ENCODE data around the gene TULP4. TPM values are rescaled to one million over a fixed set of nuclear protein-coding genes. Genes with fewer than 3 reads are reported as not detected.

Gene TULP4
- total RNA-seq, 1 experiment from 2014 or later, result 21.5 TPM

GRCh38 chr6:158417760-158418098, 105.5 kb downstream of the TULP4 start:
- Histone ChIP-seq H3K36me3 (ENCODE audit: low read depth, low read length) (peaks cover 6% of the 10 kb centered on the region; the same call in 1 of the 2 replicates), H3K9me3 (ENCODE audit: low read length) (no peaks in the 10 kb centered on the region), H4K20me1 (ENCODE audit: low read length) (no peaks in the 10 kb centered on the region), H3K4me1 (ENCODE audit: insufficient read depth, low read length) (peaks cover 26% of the 10 kb centered on the region), H3K27me3 (ENCODE audit: low read length) (no peaks in the 10 kb centered on the region), H3K27ac (ENCODE audit: low read length) (peak overlapping the region; percentile 93), H3K79me2 (ENCODE audit: low read length) (0 out of 2 replicates have a peak, but pooled peaks cover 5% of the 10 kb centered on the region), H3F3A (ENCODE audit: low read length, unreplicated experiment) (peaks cover 6% of the 10 kb centered on the region), H3K9ac (ENCODE audit: low read length) (peak overlapping the region; percentile 56), H3K4me2 (ENCODE audit: low read length) (peak overlapping the region; percentile 75), H3K4me3 (ENCODE audit: low read length) (peak overlapping the region; percentile 40; the same call in 1 of the 2 replicates), H2AFZ (ENCODE audit: low read length) (no peak overlapping the region), H3K9me2 (replicated peaks; ENCODE audit: low read length) (no peaks in the 10 kb centered on the region)
- ATAC-seq (peak; percentile 98), DNase-seq (peak; percentile 76)
- POLR2A ChIA-PET (ENCODE audit: unreplicated experiment), result interaction anchor here (0.6 kb wide), 2 partner anchors 43 to 75 kb away, joined by 3 to 10 read pairs; no protein-coding TSS in a partner anchor
- intact Hi-C loops (cut with micrococcal nuclease), result loop anchor here (5.0 kb wide), 1 partner anchor 175 kb away; no protein-coding TSS in a partner anchor
- CTCF ChIA-PET, result no interaction called here
- no TSS peak for BruUV-seq (replicated peaks)
- TF ChIP-seq CTCF (conservative IDR thresholded peaks at IDR 0.05; ENCODE audit: low read depth, low read length) (no peak), EZH2 (IDR thresholded peaks at IDR 0.05; ENCODE audit: low read length, unreplicated experiment) (no peak), EZH2phosphoT487 (IDR thresholded peaks at IDR 0.05; ENCODE audit: borderline replicate concordance, low read length) (no peak)

- peak overlapping the region; percentile 93; the same call in 1 of the 2 replicates for H3K27ac ChIP-seq (ENCODE audit: low read length)
- H3K9me2 ChIP-seq (replicated peaks; ENCODE audit: low read length), result no peaks in the 10 kb centered on the region
- intact Hi-C loops (cut with micrococcal nuclease), result loop anchor here (5.0 kb wide), 1 partner anchor 176 kb away; no protein-coding TSS in a partner anchor
- no peaks in the 10 kb centered on the region for H4K20me1 ChIP-seq (ENCODE audit: low read length)
- no peaks in the 10 kb centered on the region for H3K79me2 ChIP-seq (ENCODE audit: low read length)
- ATAC-seq (no peak), DNase-seq (no peak)
- no peak overlapping the region for H3K4me3 ChIP-seq (ENCODE audit: low read length)
- H2AFZ ChIP-seq (ENCODE audit: low read length), result no peak overlapping the region
- H3K27me3 ChIP-seq (ENCODE audit: low read length), result no peaks in the 10 kb centered on the region
- ChIA-PET POLR2A (ENCODE audit: unreplicated experiment) (no interaction called here), CTCF (no interaction called here)
- no peak overlapping the region for H3K9ac ChIP-seq (ENCODE audit: low read length)
- TF ChIP-seq EZH2 (IDR thresholded peaks at IDR 0.05; ENCODE audit: low read length, unreplicated experiment), result no peak
- TF ChIP-seq EZH2phosphoT487 (IDR thresholded peaks at IDR 0.05; ENCODE audit: borderline replicate concordance, low read length), result no peak
- no peak for TF ChIP-seq CTCF (conservative IDR thresholded peaks at IDR 0.05; ENCODE audit: low read depth, low read length)
- BruUV-seq (replicated peaks), result no TSS peak
- H3K4me2 ChIP-seq (ENCODE audit: low read length), result no peak overlapping the region
- peaks cover 6% of the 10 kb centered on the region for H3F3A ChIP-seq (ENCODE audit: low read length, unreplicated experiment)
- peaks cover 3% of the 10 kb centered on the region; the same call in 1 of the 2 replicates for H3K36me3 ChIP-seq (ENCODE audit: low read depth, low read length)
- peaks cover 25% of the 10 kb centered on the region for H3K4me1 ChIP-seq (ENCODE audit: insufficient read depth, low read length)
- H3K9me3 ChIP-seq (ENCODE audit: low read length), result no peaks in the 10 kb centered on the region
Observed at GRCh38 chr6:158418501-158418900, 106.2 kb downstream of the TULP4 start.

GRCh38 chr6:158419339-158419909, 107.2 kb downstream of the TULP4 start:
- ATAC-seq, result no peak
- Histone ChIP-seq H3K79me2 (ENCODE audit: low read length) (no peaks in the 10 kb centered on the region), H4K20me1 (ENCODE audit: low read length) (no peaks in the 10 kb centered on the region), H3K9me2 (replicated peaks; ENCODE audit: low read length) (no peaks in the 10 kb centered on the region), H2AFZ (ENCODE audit: low read length) (no peak overlapping the region), H3K27ac (ENCODE audit: low read length) (no peak overlapping the region), H3K36me3 (ENCODE audit: low read depth, low read length) (no peaks in the 10 kb centered on the region), H3K4me2 (ENCODE audit: low read length) (no peak overlapping the region), H3K4me3 (ENCODE audit: low read length) (no peak overlapping the region), H3F3A (ENCODE audit: low read length, unreplicated experiment) (peaks cover 6% of the 10 kb centered on the region), H3K9me3 (ENCODE audit: low read length) (no peaks in the 10 kb centered on the region), H3K4me1 (ENCODE audit: insufficient read depth, low read length) (peaks cover 25% of the 10 kb centered on the region), H3K27me3 (ENCODE audit: low read length) (no peaks in the 10 kb centered on the region), H3K9ac (ENCODE audit: low read length) (no peak overlapping the region)
- TF ChIP-seq EZH2 (IDR thresholded peaks at IDR 0.05; ENCODE audit: low read length, unreplicated experiment), result no peak
- no peak for TF ChIP-seq EZH2phosphoT487 (IDR thresholded peaks at IDR 0.05; ENCODE audit: borderline replicate concordance, low read length)
- TF ChIP-seq CTCF (conservative IDR thresholded peaks at IDR 0.05; ENCODE audit: low read depth, low read length), result no peak
- intact Hi-C loops (cut with micrococcal nuclease), result loop anchor here (5.0 kb wide), 1 partner anchor 177 kb away; no protein-coding TSS in a partner anchor
- no peak for DNase-seq
- ChIA-PET POLR2A (ENCODE audit: unreplicated experiment) (no interaction called here), CTCF (no interaction called here)
- BruUV-seq (replicated peaks), result no TSS peak

All from PC-3 (cell line).